NAMALWA (cell line): ENCODE measurements around the gene ABTB1.
"Not testable (repeated sequence)": the region's sequence is repeated elsewhere in the genome, so short reads cannot be mapped to it uniquely, and the experiment has no call there.

Experiments used
- DNase-seq: peaks from one replicate; pipeline ENCODE4 v3.0.0-alpha.2; 2015; ENCODE audit warnings: low spot score

Gene ABTB1

GRCh38 chr3:127688416-127689265 is 15.9 kb downstream of the ABTB1 start:
- DNase-seq: no peak

GRCh38 chr3:127689266-127689860 is 16.6 kb downstream of the ABTB1 start:
- DNase-seq: no peak

- DNase-seq: no peak
Observed at GRCh38 chr3:127690106-127690505, 17.4 kb downstream of the ABTB1 start.

- peak; percentile 51 for DNase-seq
Observed at GRCh38 chr3:127690823-127691452, 18.2 kb downstream of the ABTB1 start.

- DNase-seq: no peak
Observed at GRCh38 chr3:127691489-127691888, 18.7 kb downstream of the ABTB1 start.

GRCh38 chr3:127691974-127692373 is 19.2 kb downstream of the ABTB1 start:
- DNase-seq: no peak

- DNase-seq: no peak
Observed at GRCh38 chr3:127692501-127693335, 20.0 kb downstream of the ABTB1 start.

GRCh38 chr3:127693336-127693843 is 20.6 kb downstream of the ABTB1 start:
- no peak for DNase-seq

- DNase-seq: peak; percentile 73
Observed at GRCh38 chr3:127694467-127695215, 21.9 kb downstream of the ABTB1 start.

GRCh38 chr3:127697551-127698240 is 24.9 kb downstream of the ABTB1 start:
- peak; percentile 91 for DNase-seq

- no peak for DNase-seq
Observed at GRCh38 chr3:127698286-127698685, 25.5 kb downstream of the ABTB1 start.

GRCh38 chr3:127698691-127699415 is 26.1 kb downstream of the ABTB1 start:
- no peak for DNase-seq

GRCh38 chr3:127699416-127700300 is 26.9 kb downstream of the ABTB1 start:
- DNase-seq: no peak

- DNase-seq: no peak
Observed at GRCh38 chr3:127700406-127700805, 27.7 kb downstream of the ABTB1 start.

GRCh38 chr3:127701280-127701911 is 28.6 kb downstream of the ABTB1 start:
- no peak for DNase-seq

- DNase-seq: no peak
Observed at GRCh38 chr3:127702151-127702578, 29.4 kb downstream of the ABTB1 start.

GRCh38 chr3:127704840-127705239 is 32.1 kb downstream of the ABTB1 start:
- DNase-seq: not testable (repeated sequence)

- DNase-seq: no peak
Observed at GRCh38 chr3:127706312-127706711, 33.6 kb downstream of the ABTB1 start.
